ENCODE measurements around the gene SERPINI1.

DNA sequence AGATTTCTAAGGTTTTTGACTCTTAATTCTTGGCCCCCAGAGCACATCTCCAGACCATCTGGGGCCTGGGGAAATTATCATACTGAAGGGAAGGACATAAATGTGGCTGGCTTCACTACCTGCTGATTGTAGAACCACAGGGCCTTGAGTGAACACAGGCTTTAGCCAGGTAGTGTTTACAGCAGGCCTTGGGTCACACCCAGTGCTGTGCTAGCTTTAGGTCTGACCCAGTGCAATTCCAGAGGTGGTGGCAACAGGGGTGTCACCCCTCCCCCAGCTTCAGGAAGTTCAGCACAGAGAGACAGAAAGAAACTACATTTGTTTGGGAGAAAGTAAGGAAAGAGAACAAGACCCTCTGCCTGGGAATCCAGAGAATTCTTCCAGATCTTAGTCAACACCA lies 25.0 kb upstream of the SERPINI1 start:
- TF ChIP-seq POLR2A (IDR thresholded peaks at IDR 0.05), result no peak
- TF ChIP-seq, protein P1, sequence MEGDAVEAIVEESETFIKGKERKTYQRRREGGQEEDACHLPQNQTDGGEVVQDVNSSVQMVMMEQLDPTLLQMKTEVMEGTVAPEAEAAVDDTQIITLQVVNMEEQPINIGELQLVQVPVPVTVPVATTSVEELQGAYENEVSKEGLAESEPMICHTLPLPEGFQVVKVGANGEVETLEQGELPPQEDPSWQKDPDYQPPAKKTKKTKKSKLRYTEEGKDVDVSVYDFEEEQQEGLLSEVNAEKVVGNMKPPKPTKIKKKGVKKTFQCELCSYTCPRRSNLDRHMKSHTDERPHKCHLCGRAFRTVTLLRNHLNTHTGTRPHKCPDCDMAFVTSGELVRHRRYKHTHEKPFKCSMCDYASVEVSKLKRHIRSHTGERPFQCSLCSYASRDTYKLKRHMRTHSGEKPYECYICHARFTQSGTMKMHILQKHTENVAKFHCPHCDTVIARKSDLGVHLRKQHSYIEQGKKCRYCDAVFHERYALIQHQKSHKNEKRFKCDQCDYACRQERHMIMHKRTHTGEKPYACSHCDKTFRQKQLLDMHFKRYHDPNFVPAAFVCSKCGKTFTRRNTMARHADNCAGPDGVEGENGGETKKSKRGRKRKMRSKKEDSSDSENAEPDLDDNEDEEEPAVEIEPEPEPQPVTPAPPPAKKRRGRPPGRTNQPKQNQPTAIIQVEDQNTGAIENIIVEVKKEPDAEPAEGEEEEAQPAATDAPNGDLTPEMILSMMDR (IDR thresholded peaks at IDR 0.05), result no peak
